CD4-positive, alpha-beta T cell treated with Interleukin-15 for 1 hour (primary cell): ENCODE measurements around the gene CSNK1A1.
"Not testable (repeated sequence)": the region's sequence is repeated elsewhere in the genome, so short reads cannot be mapped to it uniquely, and the experiment has no call there.

Experiments used
- DNase-seq: peaks from one replicate; pipeline ENCODE4 v3.0.0-alpha.2; 2020

The CSNK1A1 gene

GRCh38 chr5:149551227-149552037 lies at the start of gene CSNK1A1:
TSS of gene CSNK1A1 (minus strand) at chr5:149551439. CDS start at chr5:149550964, 475 bp downstream.
- DNase-seq = peak; percentile 98

- no peak for DNase-seq
Measured at GRCh38 chr5:149600932-149601331, 49.7 kb upstream of the CSNK1A1 start.

- no peak for DNase-seq
Measured at GRCh38 chr5:149599375-149599774, 48.1 kb upstream of the CSNK1A1 start.

GRCh38 chr5:149598966-149599365 lies 47.7 kb upstream of the CSNK1A1 start:
- no peak for DNase-seq

- DNase-seq = not testable (repeated sequence)
Measured at GRCh38 chr5:149598234-149598633, 47.0 kb upstream of the CSNK1A1 start.

GRCh38 chr5:149597618-149598017 lies 46.4 kb upstream of the CSNK1A1 start:
- DNase-seq = no peak

- DNase-seq = no peak
Measured at GRCh38 chr5:149596712-149597111, 45.5 kb upstream of the CSNK1A1 start.

GRCh38 chr5:149595105-149595504 lies 43.9 kb upstream of the CSNK1A1 start:
- DNase-seq = not testable (repeated sequence)

GRCh38 chr5:149594206-149594895 lies 43.1 kb upstream of the CSNK1A1 start:
- DNase-seq = no peak

GRCh38 chr5:149593370-149593769 lies 42.1 kb upstream of the CSNK1A1 start:
- no peak for DNase-seq

- no peak for DNase-seq
Measured at GRCh38 chr5:149588936-149589335, 37.7 kb upstream of the CSNK1A1 start.

- no peak for DNase-seq
Measured at GRCh38 chr5:149586708-149587318, 35.6 kb upstream of the CSNK1A1 start.

- no peak for DNase-seq
Measured at GRCh38 chr5:149585910-149586309, 34.7 kb upstream of the CSNK1A1 start.

- DNase-seq = no peak
Measured at GRCh38 chr5:149584121-149584520, 32.9 kb upstream of the CSNK1A1 start.

- DNase-seq = no peak
Measured at GRCh38 chr5:149583394-149583793, 32.2 kb upstream of the CSNK1A1 start.

GRCh38 chr5:149581931-149582768 lies 30.9 kb upstream of the CSNK1A1 start:
- DNase-seq = no peak

- no peak for DNase-seq
Measured at GRCh38 chr5:149581192-149581861, 30.1 kb upstream of the CSNK1A1 start, which contains the start of gene ARHGEF37. TSS of gene ARHGEF37 (plus strand) at chr5:149581498. CDS start at chr5:149597770, 16,272 bp downstream.

GRCh38 chr5:149580808-149581191 lies 29.6 kb upstream of the CSNK1A1 start:
- DNase-seq = no peak

GRCh38 chr5:149578896-149579295 lies 27.7 kb upstream of the CSNK1A1 start:
- no peak for DNase-seq

GRCh38 chr5:149576021-149576420 lies 24.8 kb upstream of the CSNK1A1 start:
- no peak for DNase-seq

GRCh38 chr5:149575131-149575530 lies 23.9 kb upstream of the CSNK1A1 start:
- DNase-seq = no peak

- DNase-seq = no peak
Measured at GRCh38 chr5:149572576-149573231, 21.5 kb upstream of the CSNK1A1 start.
